H1 (cell line): ENCODE results near the gene XPNPEP1. TPM values are rescaled to one million over a fixed set of nuclear protein-coding genes. Genes with fewer than 3 reads are reported as not detected.

Source experiments
- CTCF ChIA-PET: fragments of 300-600 bp; sonication (Branson Sonifier 250); formaldehyde crosslinking; loops from one replicate; lab custom pipeline; 2021; ENCODE audit not compliant: partially characterized antibody; lab: Charles Lee
- POLR2A ChIA-PET: fragments of 300-600 bp; sonication (Branson Sonifier 250); formaldehyde crosslinking; loops from one replicate; lab custom pipeline; 2021; ENCODE audit warnings: inconsistent platforms; ENCODE audit not compliant: partially characterized antibody; lab: Charles Lee
- DNase-seq, 2 experiments: peaks; one replicate each; pipeline versions ENCODE4 v3.0.0 to v3.0.0-alpha.2; 2010 to 2022; ENCODE audit warnings: low spot score in 2 of 2, low read depth in 1 of 2, mixed read lengths in 1 of 2
- FAIRE-seq: peaks from 2 replicates; lab custom pipeline; 2011; peaks lifted over from hg19 to GRCh38; lab: Jason Lieb, UNC
- H2AFZ ChIP-seq: 2 replicates; pipeline ENCODE4 v1.8.1; 2012; ENCODE audit warnings: low read length, inconsistent platforms
- H2AK5ac ChIP-seq: 2 replicates; pipeline ENCODE4 v1.6.1; 2013; ENCODE audit warnings: low read depth, low read length
- H2BK120ac ChIP-seq: replicated peaks from 2 replicates; pipeline ENCODE3; 2013; ENCODE audit warnings: low read depth, low read length, inconsistent platforms
- H2BK12ac ChIP-seq: 2 replicates; pipeline ENCODE4 v1.6.1; 2013; ENCODE audit warnings: low read depth, low read length
- H2BK15ac ChIP-seq: 2 replicates; pipeline ENCODE4 v1.6.1; 2013; ENCODE audit warnings: low read length
- H2BK20ac ChIP-seq: 2 replicates; pipeline ENCODE4 v1.6.1; 2013; ENCODE audit warnings: low read length
- H2BK5ac ChIP-seq: 2 replicates; pipeline ENCODE4 v1.6.1; 2013; ENCODE audit warnings: low read depth, low read length
- H3K14ac ChIP-seq: 2 replicates; pipeline ENCODE4 v1.6.1; 2013; ENCODE audit warnings: inconsistent platforms; ENCODE audit not compliant: insufficient read length
- H3K18ac ChIP-seq: 2 replicates; pipeline ENCODE4 v1.6.1; 2013; ENCODE audit warnings: low read length; ENCODE audit errors: extremely low read depth
- H3K23ac ChIP-seq: 2 replicates; pipeline ENCODE4 v1.6.1; 2013; ENCODE audit warnings: inconsistent platforms; ENCODE audit not compliant: insufficient read length
- H3K23me2 ChIP-seq: 2 replicates; pipeline ENCODE4 v1.6.1; 2013; ENCODE audit warnings: low read depth, low read length
- H3K27ac ChIP-seq: 2 replicates; pipeline ENCODE4 v1.6.1; 2011; ENCODE audit warnings: low read depth, low read length, inconsistent platforms
- H3K27me3 ChIP-seq, 4 experiments: replicated peaks in 1 of 4; 1 replicate in 1 of 4; 2 replicates in 3 of 4; pipeline versions ENCODE4 v1.6.1 to v1.8.1; 2011 to 2013; ENCODE audit warnings: low read length in 3 of 4, mild to moderate bottlenecking in 3 of 4, inconsistent platforms in 2 of 4, mixed read lengths in 2 of 4, moderate library complexity in 1 of 4; ENCODE audit not compliant: control insufficient read depth in 3 of 4, insufficient read depth in 3 of 4; ENCODE audit errors: extremely low read depth in 1 of 4
- H3K36me3 ChIP-seq, 4 experiments: 2 replicates each; pipeline versions ENCODE4 v1.6.1 to v1.8.1; 2011 to 2013; ENCODE audit warnings: mild to moderate bottlenecking in 4 of 4, low read length in 3 of 4, moderate library complexity in 2 of 4, control low read depth in 1 of 4, inconsistent platforms in 1 of 4; ENCODE audit not compliant: insufficient read depth in 4 of 4, control insufficient read depth in 2 of 4
- H3K4ac ChIP-seq: replicated peaks from 2 replicates; pipeline ENCODE3; 2013; ENCODE audit warnings: low read length, low read depth, mixed read lengths, inconsistent platforms; ENCODE audit not compliant: insufficient read length
- H3K4me1 ChIP-seq, 4 experiments: replicated peaks in 1 of 4; 1 replicate in 1 of 4; 2 replicates in 3 of 4; pipeline versions ENCODE4 v1.6.1 to v1.8.1; 2011 to 2013; ENCODE audit warnings: low read length in 3 of 4, inconsistent platforms in 2 of 4, mixed read lengths in 1 of 4; ENCODE audit not compliant: insufficient read depth in 4 of 4, control insufficient read depth in 3 of 4
- H3K4me2 ChIP-seq, 2 experiments: 2 replicates each; pipeline versions ENCODE4 v1.6.1 to v1.8.1; 2011 to 2013; ENCODE audit warnings: low read depth in 2 of 2, low read length in 2 of 2, control low read depth in 1 of 2, inconsistent platforms in 1 of 2, mild to moderate bottlenecking in 1 of 2; ENCODE audit not compliant: insufficient read depth in 1 of 2
- H3K4me3 ChIP-seq, 4 experiments: fragments of 200-600, 300-600 bp in 1 of 4; sonication (generic), shearing (Covaris generic), sonication (Bioruptor Twin) in 1 of 4; 2 replicates each; pipeline versions ENCODE4 v1.5.1 to v1.8.1; 2011 to 2016; ENCODE audit warnings: low read length in 4 of 4, low read depth in 3 of 4, control low read depth in 2 of 4, inconsistent platforms in 2 of 4, mild to moderate bottlenecking in 2 of 4, mixed read lengths in 1 of 4, moderate library complexity in 1 of 4; ENCODE audit not compliant: insufficient read depth in 2 of 4; ENCODE audit errors: extremely low read depth in 1 of 4
- H3K56ac ChIP-seq: replicated peaks from 2 replicates; pipeline ENCODE3; 2013; ENCODE audit warnings: low read depth, mild to moderate bottlenecking, mixed read lengths, low read length, inconsistent platforms; ENCODE audit not compliant: insufficient read length
- H3K79me1 ChIP-seq: 2 replicates; pipeline ENCODE4 v1.6.1; 2013; ENCODE audit warnings: low read depth, low read length, control low read depth
- H3K79me2 ChIP-seq, 2 experiments: 2 replicates each; pipeline versions ENCODE4 v1.6.1 to v1.8.1; 2012 to 2013; ENCODE audit warnings: low read length in 2 of 2, mild to moderate bottlenecking in 2 of 2, inconsistent platforms in 1 of 2; ENCODE audit not compliant: insufficient read depth in 2 of 2, control insufficient read depth in 1 of 2
- H3K9ac ChIP-seq, 4 experiments: replicated peaks in 1 of 4; 1 replicate in 1 of 4; 2 replicates in 3 of 4; pipeline versions ENCODE4 v1.6.1 to v1.8.1; 2011 to 2013; ENCODE audit warnings: low read depth in 3 of 4, low read length in 3 of 4, control low read depth in 2 of 4, mild to moderate bottlenecking in 2 of 4, moderate library complexity in 2 of 4, inconsistent platforms in 1 of 4; ENCODE audit errors: extremely low read depth in 1 of 4
- H3K9me3 ChIP-seq, 2 experiments: 2 replicates each; pipeline versions ENCODE4 v1.6.1 to v1.8.1; 2012 to 2013; ENCODE audit warnings: mild to moderate bottlenecking in 2 of 2, moderate library complexity in 2 of 2, control low read depth in 1 of 2, inconsistent platforms in 1 of 2, low read depth in 1 of 2, low read length in 1 of 2, mixed read lengths in 1 of 2; ENCODE audit not compliant: insufficient read depth in 2 of 2
- H4K20me1 ChIP-seq, 2 experiments: replicated peaks in 1 of 2; 2 replicates each; pipeline versions ENCODE3 to v1.8.1; 2011 to 2013; ENCODE audit warnings: inconsistent platforms in 2 of 2, low read length in 2 of 2, mild to moderate bottlenecking in 1 of 2; ENCODE audit not compliant: insufficient read depth in 2 of 2, control insufficient read depth in 1 of 2
- H4K5ac ChIP-seq: 2 replicates; pipeline ENCODE4 v1.6.1; 2013; ENCODE audit warnings: low read length, low read depth, mixed read lengths, inconsistent platforms; ENCODE audit not compliant: insufficient read length
- H4K8ac ChIP-seq: 2 replicates; pipeline ENCODE4 v1.8.0; 2013; ENCODE audit warnings: mild to moderate bottlenecking, moderate library complexity, low read length, inconsistent platforms; ENCODE audit not compliant: insufficient read depth; ENCODE audit errors: extremely low read depth
- H4K91ac ChIP-seq: replicated peaks from 2 replicates; pipeline ENCODE3; 2013; ENCODE audit warnings: low read length, mixed read lengths, inconsistent platforms; ENCODE audit not compliant: insufficient read length
- BCL11A ChIP-seq, 2 experiments: IDR thresholded peaks; one replicate each; pipeline ENCODE4 v1.6.1; 2011; ENCODE audit warnings: low read depth in 2 of 2, low read length in 2 of 2, mild to moderate bottlenecking in 2 of 2
- CHD1 ChIP-seq: IDR thresholded peaks from 2 replicates; pipeline ENCODE4 v1.6.1; 2012; ENCODE audit warnings: low read depth, low read length, improper control_type of control experiment
- EZH2 ChIP-seq: fragments of 200-600 bp; sonication (generic); IDR thresholded peaks from 2 replicates; pipeline ENCODE4 v1.7.1; 2012; ENCODE audit warnings: low read depth, mild to moderate bottlenecking, moderate library complexity, low read length, inconsistent platforms; ENCODE audit not compliant: severe bottlenecking
- HDAC6 ChIP-seq: IDR thresholded peaks from one replicate; pipeline ENCODE4 v1.7.1; 2012; ENCODE audit warnings: low read depth, mild to moderate bottlenecking, inconsistent platforms, low read length, moderate library complexity
- POU5F1 ChIP-seq: IDR thresholded peaks from 2 replicates; pipeline ENCODE4 v1.6.1; 2011; ENCODE audit warnings: low read depth, mild to moderate bottlenecking, low read length, moderate library complexity
- SIRT6 ChIP-seq: IDR thresholded peaks from one replicate; pipeline ENCODE4 v1.7.1; 2012; ENCODE audit warnings: low read length, inconsistent platforms
- SIX5 ChIP-seq: IDR thresholded peaks from 2 replicates; pipeline ENCODE4 v1.6.1; 2011; ENCODE audit warnings: mild to moderate bottlenecking, low read depth, low read length
- TCF12 ChIP-seq: IDR thresholded peaks from 2 replicates; pipeline ENCODE4 v1.6.1; 2011; ENCODE audit warnings: low read depth, mild to moderate bottlenecking, low read length
- WGBS, 2 experiments: shearing (Covaris generic) in 1 of 2; methylation state at CpG; one replicate each; pipeline versions ENCODE4 v1.1.6 to v1.1.7; 2013 to 2015; ENCODE audit warnings: low lambda C conversion rate in 2 of 2, mixed read lengths in 2 of 2, inconsistent platforms in 1 of 2, low coverage in 1 of 2, missing lambda C conversion rate in 1 of 2; ENCODE audit not compliant: insufficient replicate concordance in 2 of 2, insufficient coverage in 1 of 2, insufficient read length in 1 of 2; ENCODE audit errors: extremely low coverage in 1 of 2, missing lambda C conversion rate in 1 of 2; 5-methylcytosine and 5-hydroxymethylcytosine counted together
- polyA plus RNA-seq, 7 experiments: library from polyadenylated mRNA; depleted of rRNA in 3 of 7; stranded (reverse) in 5 of 7; unstranded in 2 of 7; fragments of >200 nt in 5 of 7; fragments of 200-250 nt in 2 of 7; gene quantifications; 1 replicate in 5 of 7; 2 replicates in 1 of 7; 4 replicates in 1 of 7; pipeline versions ENCODE4 v1.2.1 to v1.2.3, GENCODE V29; 2011 to 2013; ENCODE audit warnings: missing spikeins in 2 of 7, mixed read lengths in 2 of 7
- total RNA-seq: library from RNA; stranded (reverse); fragmentation: NEBNext Ultra II Directional; extraction: Animal tissue kit (Norgen Biotek cat#: 25700); gene quantifications from 2 replicates; pipeline ENCODE4 v1.2.1, GENCODE V29; 2021
- TF ChIP-seq, protein P1 (sequence below): IDR thresholded peaks from 2 replicates; pipeline ENCODE4 v1.6.1; 2012; ENCODE audit warnings: low read length, inconsistent platforms

Gene XPNPEP1
- total and polyA plus RNA-seq, 2 of the 8 experiments (the other 6 are each of a cell fraction or from before 2014, with no cell fraction given) = 61.1 to 201 TPM

DNA sequence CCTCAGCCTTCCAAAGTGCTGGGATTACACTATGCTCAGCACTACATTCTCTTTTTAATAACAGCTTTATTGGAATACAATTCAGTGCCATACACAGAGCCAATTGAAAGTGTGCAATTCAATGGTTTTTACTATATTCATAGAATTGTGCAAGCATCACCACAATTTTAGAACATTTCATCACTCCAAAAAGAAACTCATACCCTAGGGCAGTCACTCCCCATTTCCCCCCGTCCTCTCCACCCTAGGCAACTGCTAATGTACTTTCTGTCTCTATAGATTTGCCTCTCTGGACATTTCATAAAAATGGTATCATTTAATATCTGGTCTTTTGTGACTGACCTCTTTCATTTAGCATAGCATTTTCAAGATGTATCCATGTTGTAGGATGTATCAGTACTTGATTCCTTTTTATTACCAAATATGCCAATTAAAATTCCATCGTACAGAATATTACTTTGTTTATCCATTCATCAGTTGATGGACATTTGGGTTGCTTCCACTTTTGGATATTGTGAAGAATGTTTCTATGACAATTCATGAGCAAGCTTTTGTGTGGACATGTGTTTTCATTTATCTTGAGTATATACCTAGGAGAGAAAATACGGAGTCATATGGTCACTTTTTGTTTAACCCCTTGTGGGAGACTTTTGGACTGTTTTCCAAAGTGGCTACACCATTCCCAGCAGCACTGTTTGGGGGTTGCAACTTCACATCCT is 6.3 kb upstream of the XPNPEP1 start:
- Histone ChIP-seq H4K8ac (no peak overlapping the region), H3K56ac (no peak overlapping the region), H2AFZ (no peak overlapping the region), H2BK5ac (no peak overlapping the region), H2BK12ac (no peak overlapping the region), H2BK15ac (no peak overlapping the region), H3K23me2 (no peaks in the 10 kb centered on the region), H3K36me3 (no peaks in the 10 kb centered on the region; a peak in 1 of 8 replicates), H3K23ac (no peak overlapping the region), H2BK20ac (no peak overlapping the region), H4K20me1 (no peaks in the 10 kb centered on the region), H3K4me2 (no peak overlapping the region), H3K27me3 (no peaks in the 10 kb centered on the region), H3K4me1 (peaks cover 8 to 23% (median 17%) of the 10 kb centered on the region in 4 experiments), H3K14ac (no peak overlapping the region), H2BK120ac (no peak overlapping the region), H2AK5ac (no peak overlapping the region), H4K91ac (no peak overlapping the region), H3K9me3 (no peaks in the 10 kb centered on the region), H3K4ac (no peak overlapping the region), H4K5ac (no peak overlapping the region), H3K79me1 (no peaks in the 10 kb centered on the region), H3K79me2 (no peaks in the 10 kb centered on the region), H3K4me3 (no peak overlapping the region), H3K9ac (no peak overlapping the region), H3K18ac (no peak overlapping the region), H3K27ac (no peak overlapping the region)
- DNase-seq (no peak), FAIRE-seq (no peak)
- 91% methylated on average over 3 of the region's 3 CpGs; no CpG with 5 or more reads in 1 of the 2 experiments for WGBS, 2 experiments
- ChIA-PET POLR2A (interaction anchor here (1.0 kb wide), 1 partner anchor 9 kb away, joined by 3 read pairs; no protein-coding TSS in a partner anchor), CTCF (interaction anchor here (1.8 kb wide), 1 partner anchor 49 kb away, joined by 5 read pairs; no protein-coding TSS in a partner anchor)
- TF ChIP-seq HDAC6 (no peak), SIRT6 (no peak), POU5F1 (no peak), TCF12 (no peak), BCL11A (IDR thresholded peaks at IDR 0.05; ENCODE audit: low read depth in 2 of 2, low read length in 2 of 2) (no peak), SIX5 (no peak), CHD1 (no peak), EZH2 (no peak)
- TF ChIP-seq, protein P1, sequence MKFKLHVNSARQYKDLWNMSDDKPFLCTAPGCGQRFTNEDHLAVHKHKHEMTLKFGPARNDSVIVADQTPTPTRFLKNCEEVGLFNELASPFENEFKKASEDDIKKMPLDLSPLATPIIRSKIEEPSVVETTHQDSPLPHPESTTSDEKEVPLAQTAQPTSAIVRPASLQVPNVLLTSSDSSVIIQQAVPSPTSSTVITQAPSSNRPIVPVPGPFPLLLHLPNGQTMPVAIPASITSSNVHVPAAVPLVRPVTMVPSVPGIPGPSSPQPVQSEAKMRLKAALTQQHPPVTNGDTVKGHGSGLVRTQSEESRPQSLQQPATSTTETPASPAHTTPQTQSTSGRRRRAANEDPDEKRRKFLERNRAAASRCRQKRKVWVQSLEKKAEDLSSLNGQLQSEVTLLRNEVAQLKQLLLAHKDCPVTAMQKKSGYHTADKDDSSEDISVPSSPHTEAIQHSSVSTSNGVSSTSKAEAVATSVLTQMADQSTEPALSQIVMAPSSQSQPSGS = no peak
